K562 (cell line): ENCODE data around the gene CAGE1. TPM values are rescaled to one million over a fixed set of nuclear protein-coding genes. Genes with fewer than 3 reads are reported as not detected.

Experiments used
- polyA plus RNA-seq, 8 experiments: library from polyadenylated mRNA; depleted of rRNA in 4 of 8; stranded (reverse) in 5 of 8; unstranded in 3 of 8; fragments of >200 nt; fragmentation: Nextera tagmentation in 2 of 8; fragmentation: Illumina TruSeq in 1 of 8; extraction: Ambion mirVana in 2 of 8; extraction: Trizol in 1 of 8; gene quantifications; 2 replicates each; pipeline versions ENCODE4 v1.2.1 to v1.2.3, GENCODE V29; 2011 to 2014; ENCODE audit warnings: inconsistent platforms in 1 of 8, missing spikeins in 1 of 8
- total RNA-seq, 7 experiments: library from RNA; depleted of rRNA in 6 of 7; stranded (reverse); fragments of >200 nt in 6 of 7; fragmentation: Illumina TruSeq in 2 of 7; extraction: Trizol in 2 of 7; gene quantifications; 2 replicates each; pipeline versions ENCODE4 v1.2.1 to v1.2.3, GENCODE V29; 2011 to 2021; ENCODE audit warnings: low replicate concordance in 1 of 7
- TF ChIP-seq, protein P1 (sequence below): fragments of 450-650 bp; IDR thresholded peaks from 2 replicates; pipeline ENCODE4 v1.6.1; 2016; ENCODE audit warnings: mild to moderate bottlenecking, moderate library complexity

Gene CAGE1
- total and polyA plus RNA-seq, 9 of the 15 experiments (the other 6 are each of a cell fraction or from before 2014, with no cell fraction given): 0.13 to 0.33 (median 0.18) TPM; not detected in 4

DNA sequence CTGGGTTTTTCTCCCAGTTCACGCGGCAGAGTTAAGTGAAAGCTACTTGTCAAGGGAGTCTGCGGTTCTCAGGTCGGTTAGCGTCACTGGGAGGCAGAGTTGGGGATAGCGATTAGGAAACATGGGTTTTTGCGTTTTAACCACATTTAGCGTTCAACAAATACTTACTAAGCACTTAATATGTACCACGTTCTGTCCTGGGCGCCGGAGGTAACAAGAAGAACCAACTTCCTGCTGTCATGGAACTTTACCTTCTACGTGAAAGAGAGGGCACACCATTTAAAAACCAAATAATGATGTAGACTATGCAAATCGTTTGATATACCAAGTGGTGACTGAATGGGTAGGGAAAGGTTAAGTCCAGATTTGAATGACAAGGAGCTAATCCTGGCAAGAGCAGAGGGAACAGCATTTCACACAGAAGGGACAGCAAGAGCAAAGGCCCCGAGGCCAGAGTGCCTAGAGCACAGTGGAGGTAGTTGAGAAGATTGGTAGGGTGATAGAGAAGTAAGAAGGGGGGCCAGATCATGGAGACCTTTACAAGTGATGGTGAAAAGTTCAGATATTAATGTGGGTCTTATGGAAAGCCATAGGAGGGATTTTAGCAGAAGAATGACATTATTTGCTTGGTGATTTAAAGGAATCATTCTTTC is 810 bp upstream of the CAGE1 start (continued):
- TF ChIP-seq, protein P1, sequence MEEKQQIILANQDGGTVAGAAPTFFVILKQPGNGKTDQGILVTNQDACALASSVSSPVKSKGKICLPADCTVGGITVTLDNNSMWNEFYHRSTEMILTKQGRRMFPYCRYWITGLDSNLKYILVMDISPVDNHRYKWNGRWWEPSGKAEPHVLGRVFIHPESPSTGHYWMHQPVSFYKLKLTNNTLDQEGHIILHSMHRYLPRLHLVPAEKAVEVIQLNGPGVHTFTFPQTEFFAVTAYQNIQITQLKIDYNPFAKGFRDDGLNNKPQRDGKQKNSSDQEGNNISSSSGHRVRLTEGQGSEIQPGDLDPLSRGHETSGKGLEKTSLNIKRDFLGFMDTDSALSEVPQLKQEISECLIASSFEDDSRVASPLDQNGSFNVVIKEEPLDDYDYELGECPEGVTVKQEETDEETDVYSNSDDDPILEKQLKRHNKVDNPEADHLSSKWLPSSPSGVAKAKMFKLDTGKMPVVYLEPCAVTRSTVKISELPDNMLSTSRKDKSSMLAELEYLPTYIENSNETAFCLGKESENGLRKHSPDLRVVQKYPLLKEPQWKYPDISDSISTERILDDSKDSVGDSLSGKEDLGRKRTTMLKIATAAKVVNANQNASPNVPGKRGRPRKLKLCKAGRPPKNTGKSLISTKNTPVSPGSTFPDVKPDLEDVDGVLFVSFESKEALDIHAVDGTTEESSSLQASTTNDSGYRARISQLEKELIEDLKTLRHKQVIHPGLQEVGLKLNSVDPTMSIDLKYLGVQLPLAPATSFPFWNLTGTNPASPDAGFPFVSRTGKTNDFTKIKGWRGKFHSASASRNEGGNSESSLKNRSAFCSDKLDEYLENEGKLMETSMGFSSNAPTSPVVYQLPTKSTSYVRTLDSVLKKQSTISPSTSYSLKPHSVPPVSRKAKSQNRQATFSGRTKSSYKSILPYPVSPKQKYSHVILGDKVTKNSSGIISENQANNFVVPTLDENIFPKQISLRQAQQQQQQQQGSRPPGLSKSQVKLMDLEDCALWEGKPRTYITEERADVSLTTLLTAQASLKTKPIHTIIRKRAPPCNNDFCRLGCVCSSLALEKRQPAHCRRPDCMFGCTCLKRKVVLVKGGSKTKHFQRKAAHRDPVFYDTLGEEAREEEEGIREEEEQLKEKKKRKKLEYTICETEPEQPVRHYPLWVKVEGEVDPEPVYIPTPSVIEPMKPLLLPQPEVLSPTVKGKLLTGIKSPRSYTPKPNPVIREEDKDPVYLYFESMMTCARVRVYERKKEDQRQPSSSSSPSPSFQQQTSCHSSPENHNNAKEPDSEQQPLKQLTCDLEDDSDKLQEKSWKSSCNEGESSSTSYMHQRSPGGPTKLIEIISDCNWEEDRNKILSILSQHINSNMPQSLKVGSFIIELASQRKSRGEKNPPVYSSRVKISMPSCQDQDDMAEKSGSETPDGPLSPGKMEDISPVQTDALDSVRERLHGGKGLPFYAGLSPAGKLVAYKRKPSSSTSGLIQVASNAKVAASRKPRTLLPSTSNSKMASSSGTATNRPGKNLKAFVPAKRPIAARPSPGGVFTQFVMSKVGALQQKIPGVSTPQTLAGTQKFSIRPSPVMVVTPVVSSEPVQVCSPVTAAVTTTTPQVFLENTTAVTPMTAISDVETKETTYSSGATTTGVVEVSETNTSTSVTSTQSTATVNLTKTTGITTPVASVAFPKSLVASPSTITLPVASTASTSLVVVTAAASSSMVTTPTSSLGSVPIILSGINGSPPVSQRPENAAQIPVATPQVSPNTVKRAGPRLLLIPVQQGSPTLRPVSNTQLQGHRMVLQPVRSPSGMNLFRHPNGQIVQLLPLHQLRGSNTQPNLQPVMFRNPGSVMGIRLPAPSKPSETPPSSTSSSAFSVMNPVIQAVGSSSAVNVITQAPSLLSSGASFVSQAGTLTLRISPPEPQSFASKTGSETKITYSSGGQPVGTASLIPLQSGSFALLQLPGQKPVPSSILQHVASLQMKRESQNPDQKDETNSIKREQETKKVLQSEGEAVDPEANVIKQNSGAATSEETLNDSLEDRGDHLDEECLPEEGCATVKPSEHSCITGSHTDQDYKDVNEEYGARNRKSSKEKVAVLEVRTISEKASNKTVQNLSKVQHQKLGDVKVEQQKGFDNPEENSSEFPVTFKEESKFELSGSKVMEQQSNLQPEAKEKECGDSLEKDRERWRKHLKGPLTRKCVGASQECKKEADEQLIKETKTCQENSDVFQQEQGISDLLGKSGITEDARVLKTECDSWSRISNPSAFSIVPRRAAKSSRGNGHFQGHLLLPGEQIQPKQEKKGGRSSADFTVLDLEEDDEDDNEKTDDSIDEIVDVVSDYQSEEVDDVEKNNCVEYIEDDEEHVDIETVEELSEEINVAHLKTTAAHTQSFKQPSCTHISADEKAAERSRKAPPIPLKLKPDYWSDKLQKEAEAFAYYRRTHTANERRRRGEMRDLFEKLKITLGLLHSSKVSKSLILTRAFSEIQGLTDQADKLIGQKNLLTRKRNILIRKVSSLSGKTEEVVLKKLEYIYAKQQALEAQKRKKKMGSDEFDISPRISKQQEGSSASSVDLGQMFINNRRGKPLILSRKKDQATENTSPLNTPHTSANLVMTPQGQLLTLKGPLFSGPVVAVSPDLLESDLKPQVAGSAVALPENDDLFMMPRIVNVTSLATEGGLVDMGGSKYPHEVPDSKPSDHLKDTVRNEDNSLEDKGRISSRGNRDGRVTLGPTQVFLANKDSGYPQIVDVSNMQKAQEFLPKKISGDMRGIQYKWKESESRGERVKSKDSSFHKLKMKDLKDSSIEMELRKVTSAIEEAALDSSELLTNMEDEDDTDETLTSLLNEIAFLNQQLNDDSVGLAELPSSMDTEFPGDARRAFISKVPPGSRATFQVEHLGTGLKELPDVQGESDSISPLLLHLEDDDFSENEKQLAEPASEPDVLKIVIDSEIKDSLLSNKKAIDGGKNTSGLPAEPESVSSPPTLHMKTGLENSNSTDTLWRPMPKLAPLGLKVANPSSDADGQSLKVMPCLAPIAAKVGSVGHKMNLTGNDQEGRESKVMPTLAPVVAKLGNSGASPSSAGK: no peak
